ENCODE measurements around the gene MYO7A.

DNA sequence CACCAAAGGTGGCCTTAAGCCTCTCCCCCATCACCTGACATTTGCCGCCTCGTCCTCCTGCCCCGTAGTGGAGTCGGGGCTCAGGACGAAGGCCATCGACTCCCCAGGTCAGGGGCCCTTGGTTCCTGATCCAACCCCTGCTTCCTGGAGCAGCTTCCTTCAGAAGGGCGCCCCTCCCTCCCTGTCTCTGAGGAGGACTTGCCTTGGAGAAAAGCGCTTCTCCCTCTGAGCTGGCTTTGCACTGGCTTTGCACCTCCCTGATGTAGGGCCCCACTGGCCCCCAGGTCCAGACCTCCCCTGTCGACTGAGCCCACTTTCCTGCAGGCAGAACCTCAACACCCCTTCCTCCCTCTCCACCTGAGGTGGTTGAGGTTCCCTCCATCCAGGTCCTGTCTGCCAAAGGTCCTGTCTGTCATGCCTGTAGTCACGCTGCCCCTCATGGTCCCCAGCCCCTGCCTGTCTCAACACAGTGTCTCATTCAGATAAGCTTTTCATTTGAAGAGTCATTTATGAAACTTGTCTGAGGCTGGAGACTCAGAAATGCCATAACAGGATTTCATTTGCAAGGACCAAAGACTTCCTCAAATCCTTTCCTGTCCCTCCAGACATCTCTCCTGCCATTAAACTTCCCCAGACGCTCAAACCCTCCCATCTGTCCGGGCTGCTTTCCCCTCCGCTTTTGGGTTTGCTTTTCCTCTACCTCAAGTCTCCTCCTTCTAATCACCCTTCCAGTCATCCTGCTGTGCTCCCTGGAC lies 78.4 kb downstream of the MYO7A start:
- TF ChIP-seq, protein P1, sequence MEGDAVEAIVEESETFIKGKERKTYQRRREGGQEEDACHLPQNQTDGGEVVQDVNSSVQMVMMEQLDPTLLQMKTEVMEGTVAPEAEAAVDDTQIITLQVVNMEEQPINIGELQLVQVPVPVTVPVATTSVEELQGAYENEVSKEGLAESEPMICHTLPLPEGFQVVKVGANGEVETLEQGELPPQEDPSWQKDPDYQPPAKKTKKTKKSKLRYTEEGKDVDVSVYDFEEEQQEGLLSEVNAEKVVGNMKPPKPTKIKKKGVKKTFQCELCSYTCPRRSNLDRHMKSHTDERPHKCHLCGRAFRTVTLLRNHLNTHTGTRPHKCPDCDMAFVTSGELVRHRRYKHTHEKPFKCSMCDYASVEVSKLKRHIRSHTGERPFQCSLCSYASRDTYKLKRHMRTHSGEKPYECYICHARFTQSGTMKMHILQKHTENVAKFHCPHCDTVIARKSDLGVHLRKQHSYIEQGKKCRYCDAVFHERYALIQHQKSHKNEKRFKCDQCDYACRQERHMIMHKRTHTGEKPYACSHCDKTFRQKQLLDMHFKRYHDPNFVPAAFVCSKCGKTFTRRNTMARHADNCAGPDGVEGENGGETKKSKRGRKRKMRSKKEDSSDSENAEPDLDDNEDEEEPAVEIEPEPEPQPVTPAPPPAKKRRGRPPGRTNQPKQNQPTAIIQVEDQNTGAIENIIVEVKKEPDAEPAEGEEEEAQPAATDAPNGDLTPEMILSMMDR (IDR thresholded peaks at IDR 0.05; ENCODE audit: extremely low read depth in 1 of 2, insufficient read depth in 1 of 2, low read depth in 1 of 2, low read length in 2 of 2): no peak
- no peak for TF ChIP-seq POLR2AphosphoS5 (IDR thresholded peaks at IDR 0.05; ENCODE audit: insufficient read depth, low read depth, low read length)
- no peak for TF ChIP-seq EZH2 (IDR thresholded peaks at IDR 0.05; ENCODE audit: borderline replicate concordance, low read depth, low read length, severe bottlenecking)
- TF ChIP-seq POLR2A (IDR thresholded peaks at IDR 0.05; ENCODE audit: low read depth, low read length): no peak
- TF ChIP-seq, protein P2, sequence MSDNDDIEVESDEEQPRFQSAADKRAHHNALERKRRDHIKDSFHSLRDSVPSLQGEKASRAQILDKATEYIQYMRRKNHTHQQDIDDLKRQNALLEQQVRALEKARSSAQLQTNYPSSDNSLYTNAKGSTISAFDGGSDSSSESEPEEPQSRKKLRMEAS (IDR thresholded peaks at IDR 0.05; ENCODE audit: insufficient read depth, insufficient read length): no peak
- TF ChIP-seq JUN (IDR thresholded peaks at IDR 0.05; ENCODE audit: borderline replicate concordance, insufficient read depth, insufficient read length, low read depth): no peak
- no peak for TF ChIP-seq MYC (IDR thresholded peaks at IDR 0.05; ENCODE audit: low read depth, low read length)
- TF ChIP-seq FOS (IDR thresholded peaks at IDR 0.05; ENCODE audit: borderline replicate concordance, insufficient read depth, low read length): no peak

Measured in endothelial cell of umbilical vein (primary cell).